Ectodermal cell (in vitro differentiated cells): ENCODE measurements around the gene RADIL.

Experiments
- H3K27ac ChIP-seq: 2 replicates; pipeline ENCODE4 v1.7.0; 2013; ENCODE audit warnings: mild to moderate bottlenecking, low read depth, low read length; ENCODE audit not compliant: insufficient read depth, poor library complexity, severe bottlenecking
- H3K27me3 ChIP-seq: 2 replicates; pipeline ENCODE4 v1.7.0; 2013; ENCODE audit warnings: mild to moderate bottlenecking, low read length; ENCODE audit not compliant: insufficient read depth, control insufficient read depth, poor library complexity, severe bottlenecking
- H3K36me3 ChIP-seq: one replicate; pipeline ENCODE4 v1.7.0; 2013; ENCODE audit warnings: low read length; ENCODE audit not compliant: control insufficient read depth, insufficient read depth
- H3K4me1 ChIP-seq: one replicate; pipeline ENCODE4 v1.7.0; 2013; ENCODE audit warnings: low read length; ENCODE audit not compliant: control insufficient read depth, insufficient read depth
- H3K4me3 ChIP-seq: 2 replicates; pipeline ENCODE4 v1.7.0; 2013; ENCODE audit warnings: low read depth, low read length, control low read depth; ENCODE audit not compliant: insufficient read depth
- H3K9me3 ChIP-seq: 2 replicates; pipeline ENCODE4 v1.7.0; 2013; ENCODE audit warnings: mild to moderate bottlenecking, low read length, moderate library complexity; ENCODE audit not compliant: control insufficient read depth
- WGBS, 2 experiments: methylation state at CpG; one replicate each; pipeline ENCODE4 v1.1.7; 2013; ENCODE audit warnings: missing lambda C conversion rate in 2 of 2; 5-methylcytosine and 5-hydroxymethylcytosine counted together

Gene RADIL

DNA sequence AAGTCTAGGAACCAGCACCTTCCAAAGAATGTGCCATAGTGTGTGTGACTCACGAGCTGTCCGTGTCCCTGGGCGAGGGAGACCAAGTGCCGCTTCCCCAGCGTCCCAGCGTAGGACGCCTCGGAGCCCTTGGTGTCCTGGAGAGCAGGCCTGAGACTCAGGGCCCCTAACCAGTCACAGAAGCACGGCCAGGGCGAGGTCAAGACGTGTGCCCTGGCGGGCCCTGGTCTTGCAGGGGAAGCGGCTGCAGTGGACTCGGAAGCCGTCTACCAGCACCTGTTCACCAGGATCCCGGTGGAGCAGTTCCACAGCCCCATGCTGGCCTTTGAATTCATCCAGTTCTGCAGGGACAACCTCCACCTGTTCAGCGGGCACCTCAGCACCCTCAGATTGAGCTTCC, 97.5 kb downstream of the RADIL start:
- Histone ChIP-seq H3K27ac (no peak overlapping the region), H3K4me3 (no peak overlapping the region), H3K27me3 (no peaks in the 10 kb centered on the region), H3K9me3 (no peaks in the 10 kb centered on the region), H3K4me1 (no peaks in the 10 kb centered on the region), H3K36me3 (peaks cover 12% of the 10 kb centered on the region)
- 96 to 98% methylated on average over 17 of the region's 17 CpGs for WGBS, 2 experiments

DNA sequence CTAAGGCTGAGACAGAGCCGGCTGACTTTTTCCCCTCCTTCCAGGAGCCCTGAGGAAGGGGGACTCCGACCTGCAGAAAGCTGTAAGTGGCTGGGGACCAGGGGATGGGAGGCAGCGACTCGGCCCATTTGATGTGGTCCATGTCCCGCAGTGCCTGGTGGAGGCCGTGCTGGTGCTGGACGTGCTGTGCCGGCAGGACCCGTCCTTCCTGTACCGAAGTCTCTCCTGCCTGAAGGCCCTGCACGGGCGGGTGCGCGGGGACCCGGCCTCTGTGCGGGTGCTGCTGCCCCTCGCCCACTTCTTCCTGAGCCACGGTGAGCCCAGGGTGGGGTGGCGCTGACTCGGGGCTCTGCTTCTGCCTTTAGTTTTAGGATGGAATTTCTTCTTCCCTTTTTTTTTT, 98.1 kb downstream of the RADIL start:
- no peak overlapping the region for H3K4me3 ChIP-seq
- WGBS, 2 experiments = 94 to 97% methylated on average over 20 of the region's 20 CpGs
- H3K4me1 ChIP-seq = no peaks in the 10 kb centered on the region
- H3K9me3 ChIP-seq = no peaks in the 10 kb centered on the region
- no peaks in the 10 kb centered on the region for H3K27me3 ChIP-seq
- H3K36me3 ChIP-seq = peaks cover 12% of the 10 kb centered on the region
- H3K27ac ChIP-seq = no peak overlapping the region

DNA sequence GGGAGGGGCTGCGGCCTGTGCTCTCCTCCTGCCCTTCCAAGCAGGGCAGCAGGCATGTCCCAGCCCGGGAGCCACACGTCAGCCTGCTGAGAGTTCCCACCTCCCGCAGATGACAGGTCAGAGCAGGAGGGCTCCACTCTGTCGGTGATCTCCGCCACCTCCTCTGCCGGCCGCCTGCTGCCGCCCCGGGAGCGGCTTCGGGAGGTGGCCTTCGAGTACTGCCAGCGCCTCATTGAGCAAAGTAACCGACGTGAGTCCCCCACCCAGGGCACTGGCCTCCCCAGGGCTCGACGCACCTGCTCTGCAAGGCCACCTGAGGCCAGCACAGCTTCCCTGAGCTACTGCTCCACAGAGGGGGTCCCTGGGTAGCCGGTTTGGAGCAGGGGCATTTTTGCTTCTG, 98.7 kb downstream of the RADIL start:
- H3K27ac ChIP-seq = no peak overlapping the region
- H3K4me3 ChIP-seq = no peak overlapping the region
- 94 to 95% methylated on average over 19 of the region's 19 CpGs for WGBS, 2 experiments
- H3K9me3 ChIP-seq = no peaks in the 10 kb centered on the region
- H3K27me3 ChIP-seq = no peaks in the 10 kb centered on the region
- no peaks in the 10 kb centered on the region for H3K4me1 ChIP-seq
- H3K36me3 ChIP-seq = peaks cover 12% of the 10 kb centered on the region

DNA sequence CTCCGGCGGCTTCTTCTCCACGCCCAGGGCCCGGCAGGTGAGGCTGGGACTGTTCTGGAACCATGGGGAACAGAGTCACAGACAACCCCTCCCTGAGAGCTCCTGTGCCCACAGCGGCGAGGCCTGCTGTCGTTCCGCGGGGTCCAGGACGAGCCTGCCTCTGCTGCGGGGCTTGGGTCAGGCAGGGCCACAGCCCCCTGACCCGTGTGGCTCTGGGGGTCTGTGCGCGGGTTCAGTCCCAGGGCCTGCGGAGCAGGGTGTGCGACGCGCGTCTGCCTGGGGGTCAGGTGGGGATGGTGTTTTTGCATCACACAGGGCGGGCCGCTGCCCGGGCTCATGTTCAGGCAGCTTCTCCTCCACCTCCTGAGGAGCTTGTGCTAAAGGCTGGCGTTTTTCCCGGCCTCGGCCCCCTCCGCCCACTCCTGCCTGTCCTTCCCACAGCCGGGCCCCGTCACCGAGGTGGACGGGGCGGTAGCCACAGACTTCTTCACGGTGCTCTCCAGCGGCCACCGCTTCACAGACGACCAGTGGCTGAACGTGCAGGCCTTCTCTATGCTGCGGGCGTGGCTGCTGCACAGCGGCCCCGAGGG, 99.7 kb downstream of the RADIL start:
- Histone ChIP-seq H3K36me3 (peaks cover 12% of the 10 kb centered on the region), H3K4me1 (no peaks in the 10 kb centered on the region), H3K9me3 (no peaks in the 10 kb centered on the region), H3K4me3 (no peak overlapping the region), H3K27ac (no peak overlapping the region), H3K27me3 (no peaks in the 10 kb centered on the region)
- 94% methylated on average over 40 of the region's 40 CpGs for WGBS, 2 experiments

DNA sequence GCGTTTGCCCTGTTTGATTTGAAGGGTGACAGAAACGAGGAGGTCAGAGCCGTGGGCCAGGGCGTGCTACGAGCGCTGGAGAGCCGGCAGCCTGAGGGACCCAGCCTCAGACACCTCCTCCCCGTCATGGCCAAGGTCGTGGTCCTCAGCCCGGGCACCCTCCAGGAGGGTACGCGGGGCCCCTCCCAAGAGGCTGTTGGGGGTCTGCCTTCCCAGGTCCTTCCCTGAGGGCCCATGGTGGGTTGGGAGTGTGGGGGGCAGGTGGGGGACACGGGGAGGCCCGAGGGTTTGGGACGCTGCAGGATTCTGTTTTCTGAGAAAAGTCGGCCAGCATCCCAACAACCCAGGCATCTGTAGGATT, 100.2 kb downstream of the RADIL start:
- Histone ChIP-seq H3K27ac (no peak overlapping the region), H3K36me3 (peaks cover 12% of the 10 kb centered on the region)
- WGBS, 2 experiments = 96% methylated on average over 16 of the region's 16 CpGs

DNA sequence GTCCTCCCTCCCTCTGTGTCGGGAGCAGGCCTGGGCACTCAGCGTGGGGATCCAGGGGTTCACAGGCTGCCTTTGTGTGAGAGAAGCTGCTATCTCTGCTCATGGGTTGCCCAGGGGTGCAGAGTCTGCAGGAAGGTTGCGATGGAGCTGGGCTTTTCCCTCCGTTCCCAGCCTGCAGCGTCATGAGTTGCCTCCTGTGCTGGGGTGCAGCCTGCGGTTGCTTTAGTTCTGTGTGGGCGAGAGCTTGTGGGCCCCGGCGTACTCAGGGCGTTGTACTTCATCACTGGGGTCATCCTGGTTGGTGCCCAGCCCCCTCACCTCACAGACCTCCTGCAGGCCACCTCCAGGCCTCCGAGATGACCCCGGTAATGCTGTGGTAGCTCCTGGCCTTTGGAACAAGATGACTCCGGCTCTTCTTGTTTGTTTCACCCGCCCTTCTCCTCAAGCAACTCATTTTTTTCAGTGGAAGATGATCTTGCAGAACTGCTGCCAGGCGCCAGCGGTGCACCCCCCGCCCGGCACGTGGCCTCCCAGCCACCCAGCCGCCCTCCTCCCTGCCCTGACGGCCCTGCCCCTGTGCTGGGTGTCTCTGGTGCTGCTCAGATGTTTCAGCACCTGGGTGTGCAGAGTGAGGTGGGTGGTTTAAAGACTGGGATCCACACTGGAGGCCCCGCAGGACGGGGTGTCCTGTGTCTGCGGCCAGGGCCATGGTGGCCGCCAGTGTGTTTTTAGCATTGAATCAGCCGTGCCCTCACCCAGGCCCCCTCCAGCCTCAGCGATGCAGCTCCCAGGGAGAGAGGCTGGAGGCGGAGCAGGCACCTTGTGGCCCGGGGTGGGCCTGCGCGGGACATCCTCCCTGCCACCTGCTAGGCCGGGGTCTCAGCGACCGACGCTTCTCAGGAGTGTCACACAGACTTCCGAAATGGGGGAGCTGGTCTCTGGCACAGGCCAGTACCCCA, 100.9 kb downstream of the RADIL start:
- Histone ChIP-seq H3K4me3 (no peak overlapping the region), H3K27ac (no peak overlapping the region), H3K27me3 (no peaks in the 10 kb centered on the region), H3K4me1 (no peaks in the 10 kb centered on the region), H3K36me3 (peaks cover 12% of the 10 kb centered on the region), H3K9me3 (no peaks in the 10 kb centered on the region)
- WGBS, 2 experiments = 95 to 96% methylated on average over 36 of the region's 36 CpGs

More for the DNA sequence above, 100.2 kb downstream of the RADIL start:
- Histone ChIP-seq H3K4me1 (no peaks in the 10 kb centered on the region), H3K4me3 (no peak overlapping the region), H3K9me3 (no peaks in the 10 kb centered on the region), H3K27me3 (no peaks in the 10 kb centered on the region)

DNA sequence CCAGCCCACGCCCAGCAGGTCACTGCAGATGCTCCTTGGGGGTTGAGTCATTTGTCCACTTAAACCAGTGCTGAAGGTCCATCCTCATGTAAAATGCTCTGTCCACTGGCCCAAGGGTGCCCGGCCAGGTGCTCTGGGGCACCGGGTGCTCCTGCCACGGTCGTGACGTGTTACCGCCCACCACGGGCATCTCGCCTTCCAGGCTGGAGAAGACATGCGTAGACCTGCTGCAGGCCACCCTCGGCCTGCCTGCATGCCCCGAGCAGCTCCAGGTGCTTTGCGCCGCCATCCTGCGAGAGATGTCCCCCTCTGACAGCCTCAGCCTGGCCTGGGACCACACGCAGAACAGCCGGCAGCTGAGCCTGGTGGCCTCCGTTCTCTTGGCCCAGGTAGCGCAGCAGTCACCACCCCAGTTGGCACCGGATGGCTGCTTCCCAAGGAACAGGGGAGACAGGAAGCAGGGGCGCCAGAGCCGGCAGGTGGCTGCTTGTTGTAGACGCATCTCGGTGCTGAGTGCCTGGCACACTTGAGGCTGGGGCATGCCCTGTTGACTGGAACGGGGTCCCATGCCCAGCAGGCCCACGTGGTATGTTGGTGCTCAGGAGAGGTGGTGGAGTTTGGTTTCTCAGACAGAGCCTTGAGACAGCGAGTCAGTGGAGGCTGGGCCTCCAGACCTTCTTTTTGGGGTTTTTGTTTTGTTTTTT, 102.0 kb downstream of the RADIL start:
- WGBS, 2 experiments = 95 to 96% methylated on average over 27 of the region's 27 CpGs
- Histone ChIP-seq H3K9me3 (no peaks in the 10 kb centered on the region), H3K4me3 (no peak overlapping the region), H3K27me3 (no peaks in the 10 kb centered on the region), H3K4me1 (no peaks in the 10 kb centered on the region), H3K36me3 (peaks cover 12% of the 10 kb centered on the region), H3K27ac (no peak overlapping the region)

DNA sequence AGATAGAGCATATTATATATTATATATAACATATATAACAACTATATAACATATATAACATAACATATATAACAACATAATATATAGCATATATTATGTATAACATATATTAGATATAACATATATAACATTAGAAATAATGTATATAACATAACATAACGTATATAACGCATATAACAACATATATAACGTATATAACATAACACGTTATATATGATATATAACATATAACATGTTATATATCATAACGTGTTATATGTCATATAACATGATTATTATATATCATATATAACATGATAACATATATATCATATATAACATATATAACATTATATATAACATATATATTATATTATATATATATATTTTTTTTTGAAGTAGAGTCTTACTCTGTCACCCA, 104.4 kb downstream of the RADIL start:
- Histone ChIP-seq H3K36me3 (peaks cover 7% of the 10 kb centered on the region), H3K4me3 (no peak overlapping the region), H3K27ac (no peak overlapping the region), H3K9me3 (no peaks in the 10 kb centered on the region), H3K4me1 (peaks cover 5% of the 10 kb centered on the region), H3K27me3 (no peaks in the 10 kb centered on the region)
- WGBS, 2 experiments = no CpG with 5 or more reads among the region's 5 CpGs

DNA sequence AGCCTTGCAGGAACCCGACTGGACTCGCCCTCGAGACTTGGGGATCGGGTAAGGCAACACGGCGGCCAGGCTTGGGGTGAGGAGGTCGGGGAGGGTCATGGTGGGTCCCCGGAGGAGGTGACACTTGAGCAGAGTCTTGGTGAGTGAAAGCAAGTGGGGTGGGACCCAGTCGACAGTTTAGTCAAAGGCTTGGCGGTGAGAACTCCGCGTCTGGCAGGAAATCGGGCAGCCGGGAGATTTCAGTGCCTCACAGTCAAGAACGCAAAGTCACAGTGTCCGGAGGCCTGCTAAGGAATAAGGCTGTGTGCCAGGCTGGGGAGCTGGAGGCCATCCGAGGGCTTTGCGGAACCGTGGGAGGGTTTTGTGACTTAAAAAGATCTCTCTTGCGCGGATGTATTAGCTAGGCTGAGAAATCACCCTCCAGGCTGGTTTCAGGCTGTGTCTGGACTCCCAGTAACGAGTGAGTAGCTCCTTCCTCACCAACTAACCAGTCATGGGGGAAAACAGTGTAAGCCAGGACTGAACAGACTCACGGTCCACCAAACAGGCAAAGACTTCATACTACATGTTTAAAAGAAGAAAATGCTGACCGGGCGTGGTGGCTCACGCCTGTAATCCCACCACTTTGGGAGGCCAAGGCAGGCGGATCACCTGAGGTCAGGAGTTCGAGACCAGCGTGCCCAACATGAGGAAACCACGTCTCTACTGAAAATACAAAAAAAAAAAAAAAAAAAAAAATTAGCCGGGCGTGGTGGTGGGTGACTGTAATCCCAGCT, 107.5 kb downstream of the RADIL start:
- H3K27ac ChIP-seq = peak overlapping the region; percentile 33
- WGBS, 2 experiments = 31 to 33% methylated on average over 32 of the region's 32 CpGs
- H3K9me3 ChIP-seq = no peaks in the 10 kb centered on the region
- H3K27me3 ChIP-seq = no peaks in the 10 kb centered on the region
- peak overlapping the region; percentile 98 for H3K4me3 ChIP-seq
- H3K4me1 ChIP-seq = peaks cover 5% of the 10 kb centered on the region
- no peaks in the 10 kb centered on the region for H3K36me3 ChIP-seq
